Measurements from ENCODE around the gene RAD51B.

DNA sequence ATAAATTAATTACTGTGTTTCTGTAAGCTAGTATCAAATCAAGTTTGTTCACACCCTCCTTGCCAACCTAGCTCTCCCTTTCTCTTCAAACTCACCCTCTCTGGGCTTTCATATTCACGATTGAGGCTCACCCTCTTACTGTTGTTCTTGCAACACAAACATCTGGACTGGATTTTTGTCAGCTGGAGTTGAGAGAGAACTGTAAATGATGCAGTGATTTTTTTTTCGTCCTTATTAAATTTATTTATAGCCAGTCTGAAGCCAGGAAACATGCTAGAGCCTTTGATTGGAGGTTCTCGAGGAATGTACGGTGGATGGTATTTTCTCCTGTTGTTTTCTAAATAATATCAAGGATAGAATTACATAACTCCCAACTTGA lies 488.2 kb downstream of the RAD51B start:
- TF ChIP-seq, protein P1, sequence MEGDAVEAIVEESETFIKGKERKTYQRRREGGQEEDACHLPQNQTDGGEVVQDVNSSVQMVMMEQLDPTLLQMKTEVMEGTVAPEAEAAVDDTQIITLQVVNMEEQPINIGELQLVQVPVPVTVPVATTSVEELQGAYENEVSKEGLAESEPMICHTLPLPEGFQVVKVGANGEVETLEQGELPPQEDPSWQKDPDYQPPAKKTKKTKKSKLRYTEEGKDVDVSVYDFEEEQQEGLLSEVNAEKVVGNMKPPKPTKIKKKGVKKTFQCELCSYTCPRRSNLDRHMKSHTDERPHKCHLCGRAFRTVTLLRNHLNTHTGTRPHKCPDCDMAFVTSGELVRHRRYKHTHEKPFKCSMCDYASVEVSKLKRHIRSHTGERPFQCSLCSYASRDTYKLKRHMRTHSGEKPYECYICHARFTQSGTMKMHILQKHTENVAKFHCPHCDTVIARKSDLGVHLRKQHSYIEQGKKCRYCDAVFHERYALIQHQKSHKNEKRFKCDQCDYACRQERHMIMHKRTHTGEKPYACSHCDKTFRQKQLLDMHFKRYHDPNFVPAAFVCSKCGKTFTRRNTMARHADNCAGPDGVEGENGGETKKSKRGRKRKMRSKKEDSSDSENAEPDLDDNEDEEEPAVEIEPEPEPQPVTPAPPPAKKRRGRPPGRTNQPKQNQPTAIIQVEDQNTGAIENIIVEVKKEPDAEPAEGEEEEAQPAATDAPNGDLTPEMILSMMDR (IDR thresholded peaks at IDR 0.05): no peak
- TF ChIP-seq POLR2A (IDR thresholded peaks at IDR 0.05): no peak
- peak in 1 of 4 donors; percentile 2 for TF ChIP-seq EP300 (IDR thresholded peaks at IDR 0.05)

Measured in upper lobe of left lung (tissue), 4 donors.